Heart left ventricle (tissue), 16 donors: ENCODE measurements around the gene KCTD18. TPM values are rescaled to one million over a fixed set of nuclear protein-coding genes. Genes with fewer than 3 reads are reported as not detected.

Experiments
- ATAC-seq, 4 donors: fragments of 200-7000 bp; cut with Tn5 transposase; one replicate each; pipeline ENCODE4 v1.9.1; 2020 to 2022; ENCODE audit warnings: moderate library complexity in 4 of 4, mild to moderate bottlenecking in 3 of 4, moderate number of reproducible peaks in 1 of 4
- DNase-seq, 5 donors: peaks; one replicate each; pipeline ENCODE4 v3.0.0-alpha.2; 2020
- H3K27ac ChIP-seq, 12 donors: fragments of 200-600 bp; sonication (generic) in 4 of 12; one replicate each; pipeline versions ENCODE4 v1.5.0 to v1.8.0; 2016 to 2022; ENCODE audit warnings: mild to moderate bottlenecking in 2 of 12
- H3K27me3 ChIP-seq, 9 donors: fragments of 200-600 bp; sonication (generic) in 2 of 9; one replicate each; pipeline versions ENCODE4 v1.5.1 to v1.8.0; 2016 to 2022; ENCODE audit warnings: mild to moderate bottlenecking in 3 of 9
- H3K36me3 ChIP-seq, 9 donors: fragments of 200-600 bp; sonication (generic) in 2 of 9; one replicate each; pipeline versions ENCODE4 v1.5.0 to v1.8.0; 2018 to 2022; ENCODE audit warnings: mild to moderate bottlenecking in 2 of 9
- H3K4me1 ChIP-seq, 12 donors: fragments of 200-600 bp; sonication (generic) in 4 of 12; one replicate each; pipeline versions ENCODE4 v1.5.0 to v1.8.0; 2016 to 2022; ENCODE audit warnings: mild to moderate bottlenecking in 3 of 12
- H3K4me3 ChIP-seq, 12 donors: fragments of 200-600 bp; sonication (generic) in 4 of 12; one replicate each; pipeline versions ENCODE4 v1.5.0 to v1.8.0; 2017 to 2022; ENCODE audit warnings: mild to moderate bottlenecking in 9 of 12, moderate library complexity in 4 of 12
- H3K9me3 ChIP-seq, 12 donors: fragments of 200-600 bp; sonication (generic) in 4 of 12; one replicate each; pipeline versions ENCODE4 v1.5.0 to v1.8.0; 2016 to 2022; ENCODE audit warnings: mild to moderate bottlenecking in 1 of 12
- CTCF ChIP-seq, 12 donors: fragments of 200-600 bp; sonication (generic) in 4 of 12; IDR thresholded peaks; one replicate each; pipeline versions ENCODE4 v1.5.0 to v1.8.0; 2018 to 2022; ENCODE audit warnings: antibody characterized with exemption in 12 of 12, mild to moderate bottlenecking in 5 of 12
- POLR2A ChIP-seq, 2 donors: fragments of 450-650 bp; IDR thresholded peaks; one replicate each; pipeline ENCODE4 v1.6.1; 2017; ENCODE audit warnings: antibody characterized with exemption in 2 of 2, mild to moderate bottlenecking in 2 of 2, moderate library complexity in 2 of 2
- WGBS, 4 donors: extraction: QIAGEN DNeasy Blood & Tissue Kit in 2 of 4; methylation state at CpG; one replicate each; pipeline versions ENCODE4 v1.1.5 to v1.1.7; 2013 to 2018; 5-methylcytosine and 5-hydroxymethylcytosine counted together
- intact Hi-C, 10 donors: fragments of 100-400 bp; cut with DNase I; formaldehyde crosslinking; loops; one replicate each; pipeline versions ENCODE4 v1.11.1 to v1.14.2; 2022
- polyA plus RNA-seq, 2 donors: library from polyadenylated mRNA; stranded (reverse); fragments of 200-250 nt; gene quantifications; one replicate each; pipeline ENCODE4 v1.2.3, GENCODE V29; 2013
- total RNA-seq, 9 donors: library from RNA; depleted of rRNA in 2 of 9; stranded (reverse); fragments of >200 nt in 2 of 9; fragmentation: NEBNext Ultra II Directional in 3 of 9; extraction: Animal tissue kit (Norgen Biotek cat#: 25700) in 3 of 9; gene quantifications; one replicate each; pipeline versions ENCODE4 v1.1.0 to v1.2.4, GENCODE V29; 2016 to 2023
- donor health status: ischemic (EF 13 %, LVEDD 7.1; RV severe dilation, severe dysfunction).
- donor health status: healthy with polysubstance abuse.
- donor health status: DM: no; HTN: yes; CAD: no.
- donor health status: DM: no; HTN: no; CAD: no.
- donor health status: ischemic (EF 25% LVEDD 6.9; RV normal size, moderate dysfunction).
- donor health status: ischemic (EF 25% LVEDD 5.7; RV mildly dilated, moderate dysfunction).
- donor health status: healthy.
- donor health status: DM: yes; HTN: yes; CAD: no.
- donor health status: ischemic (EF 35%, LVEDD 5.7; RV mildly dilated, moderate dysfunction).
- donor health status: nonischemic (EF 11% LVEDD 7.7; RV severe dilation, severe dysfunction).
- donor health status: DM: yes; HTN: yes; CAD: no.
- donor health status: PGD.
- donor health status: ischemic (EF 29% LVEDD 5.4; RV normal size, mild dysfunction).
- donor health status: nonischemic (EF 23%, LVEDD 6.1; RV moderate dilation, normal function).

KCTD18 gene
- total and polyA plus RNA-seq, 11 donors, result 3.6 to 16.0 (median 11.8) TPM

- Histone ChIP-seq H3K27me3 (no peaks in the 10 kb centered on the region), H3K4me3 (no peak overlapping the region), H3K4me1 (peaks cover 0 to 19% (median 1%) of the 10 kb centered on the region in 12 donors), H3K9me3 (no peaks in the 10 kb centered on the region), H3K36me3 (peaks cover 0 to 93% (median 59%) of the 10 kb centered on the region in 9 donors), H3K27ac (peak overlapping the region in 4 of 12 donors; percentile 20 to 78 (median 52))
- intact Hi-C loops, result no loop called here
- TF ChIP-seq POLR2A (IDR thresholded peaks at IDR 0.05) (no peak), CTCF (IDR thresholded peaks at IDR 0.05) (no peak)
- DNase-seq (no peak), ATAC-seq (no peak)
- WGBS, 4 donors, result 87 to 94% (median 91%) methylated on average over 8 of the region's 8 CpGs
Measured at GRCh38 chr2:200467806-200468681, 41.8 kb downstream of the KCTD18 start.

- Histone ChIP-seq H3K4me3 (peak overlapping the region in 3 of 12 donors; percentile 0 to 9 (median 2)), H3K4me1 (peaks cover 0 to 19% (median 1%) of the 10 kb centered on the region in 12 donors), H3K27ac (peak overlapping the region in 8 of 12 donors; percentile 20 to 78 (median 39)), H3K9me3 (no peaks in the 10 kb centered on the region), H3K36me3 (peaks cover 0 to 94% (median 56%) of the 10 kb centered on the region in 9 donors), H3K27me3 (no peaks in the 10 kb centered on the region)
- DNase-seq (peak in 2 of 5 donors; percentile 21 to 49), ATAC-seq (peak in 3 of 4 donors; percentile 72 to 92 (median 87))
- intact Hi-C loops, result no loop called here
- TF ChIP-seq POLR2A (IDR thresholded peaks at IDR 0.05), result no peak
- 77 to 85% (median 78%) methylated on average over 12 of the region's 12 CpGs for WGBS, 4 donors
Measured at GRCh38 chr2:200466425-200467418, 43.1 kb downstream of the KCTD18 start.

GRCh38 chr2:200463452-200463851 is 46.4 kb downstream of the KCTD18 start:
- Histone ChIP-seq H3K27me3 (no peaks in the 10 kb centered on the region), H3K4me3 (no peak overlapping the region), H3K36me3 (peaks cover 0 to 86% (median 31%) of the 10 kb centered on the region in 9 donors), H3K4me1 (peaks cover 0 to 19% (median 0%) of the 10 kb centered on the region in 12 donors), H3K27ac (no peak overlapping the region), H3K9me3 (no peaks in the 10 kb centered on the region)
- TF ChIP-seq POLR2A (IDR thresholded peaks at IDR 0.05) (no peak), CTCF (IDR thresholded peaks at IDR 0.05) (no peak)
- DNase-seq, result no peak
- WGBS, 4 donors, result 91 to 96% (median 94%) methylated on average over 2 of the region's 2 CpGs
- intact Hi-C loops, result no loop called here
- no peak for ATAC-seq

GRCh38 chr2:200461846-200462710 is 47.8 kb downstream of the KCTD18 start:
- H3K4me1 ChIP-seq, result peaks cover 0 to 11% (median under 1%) of the 10 kb centered on the region in 12 donors
- no peak for ATAC-seq
- 97 to 100% (median 99%) methylated on average over 2 of the region's 2 CpGs for WGBS, 4 donors
- intact Hi-C loops, result no loop called here
- no peak overlapping the region for H3K27ac ChIP-seq
- no peak for DNase-seq
- H3K4me3 ChIP-seq, result no peak overlapping the region
- TF ChIP-seq POLR2A (IDR thresholded peaks at IDR 0.05) (no peak), CTCF (IDR thresholded peaks at IDR 0.05) (no peak)
- H3K36me3 ChIP-seq, result peaks cover 0 to 75% (median 23%) of the 10 kb centered on the region in 9 donors
- no peaks in the 10 kb centered on the region for H3K9me3 ChIP-seq
- H3K27me3 ChIP-seq, result no peaks in the 10 kb centered on the region
